Measurements from ENCODE around the gene CDX2. TPM values are rescaled to one million over a fixed set of nuclear protein-coding genes. Genes with fewer than 3 reads are reported as not detected.
A peak's percentile ranks its signal among the peaks of the same experiment; 100 is the strongest.

The CDX2 gene
- total RNA-seq, 1 experiment from 2014 or later, result not detected

- ChIA-PET CTCF (no interaction called here), POLR2A (ENCODE audit: low non-redundant PET) (no interaction called here)
- TF ChIP-seq EZH2 (IDR thresholded peaks at IDR 0.05; ENCODE audit: borderline replicate concordance, low read depth, low read length, poor library complexity, severe bottlenecking) (no peak), CTCF (conservative IDR thresholded peaks at IDR 0.05; ENCODE audit: low read depth, low read length) (no peak)
- BruUV-seq (replicated peaks), result no TSS peak
- no peaks in the 10 kb centered on the region for H3K36me3 ChIP-seq (ENCODE audit: insufficient read depth, low read length, poor library complexity, severe bottlenecking)
- intact Hi-C loops (cut with micrococcal nuclease; ENCODE audit: unreplicated experiment), result no loop called here
- no peaks in the 10 kb centered on the region for H3K9me3 ChIP-seq (ENCODE audit: low read depth, low read length, poor library complexity, severe bottlenecking)
- H3K4me3 ChIP-seq (ENCODE audit: low read depth, low read length, poor library complexity, severe bottlenecking), result no peak overlapping the region
- no peak for DNase-seq (ENCODE audit: low spot score)
- no peak overlapping the region for H3K27ac ChIP-seq (ENCODE audit: low read depth, low read length, poor library complexity, severe bottlenecking)
- H3K27me3 ChIP-seq (replicated peaks; ENCODE audit: insufficient read depth, low read depth, low read length, poor library complexity), result peaks cover 39% of the 10 kb centered on the region
- no peaks in the 10 kb centered on the region for H3K4me1 ChIP-seq (ENCODE audit: insufficient read depth, low read length, poor library complexity, severe bottlenecking)
Observed at GRCh38 chr13:27933118-27933517, 36.0 kb downstream of the CDX2 start.

GRCh38 chr13:27929868-27930267 lies 39.2 kb downstream of the CDX2 start:
- H3K27ac ChIP-seq (ENCODE audit: low read depth, low read length, poor library complexity, severe bottlenecking), result no peak overlapping the region
- H3K9me3 ChIP-seq (ENCODE audit: low read depth, low read length, poor library complexity, severe bottlenecking), result no peaks in the 10 kb centered on the region
- no peaks in the 10 kb centered on the region for H3K36me3 ChIP-seq (ENCODE audit: insufficient read depth, low read length, poor library complexity, severe bottlenecking)
- BruUV-seq (replicated peaks), result no TSS peak
- DNase-seq (ENCODE audit: low spot score), result no peak
- H3K27me3 ChIP-seq (replicated peaks; ENCODE audit: insufficient read depth, low read depth, low read length, poor library complexity), result peaks cover 72% of the 10 kb centered on the region
- CTCF ChIA-PET, result no interaction called here
- no peak overlapping the region for H3K4me3 ChIP-seq (ENCODE audit: low read depth, low read length, poor library complexity, severe bottlenecking)
- TF ChIP-seq CTCF (conservative IDR thresholded peaks at IDR 0.05; ENCODE audit: low read depth, low read length) (no peak), EZH2 (IDR thresholded peaks at IDR 0.05; ENCODE audit: borderline replicate concordance, low read depth, low read length, poor library complexity, severe bottlenecking) (no peak)
- POLR2A ChIA-PET (ENCODE audit: low non-redundant PET), result no interaction called here
- intact Hi-C loops (cut with micrococcal nuclease; ENCODE audit: unreplicated experiment), result no loop called here
- H3K4me1 ChIP-seq (ENCODE audit: insufficient read depth, low read length, poor library complexity, severe bottlenecking), result no peaks in the 10 kb centered on the region

- TF ChIP-seq CTCF (conservative IDR thresholded peaks at IDR 0.05; ENCODE audit: low read depth, low read length) (no peak), EZH2 (IDR thresholded peaks at IDR 0.05; ENCODE audit: borderline replicate concordance, low read depth, low read length, poor library complexity, severe bottlenecking) (peak; percentile 72)
- ChIA-PET CTCF (no interaction called here), POLR2A (ENCODE audit: low non-redundant PET) (no interaction called here)
- Histone ChIP-seq H3K27ac (ENCODE audit: low read depth, low read length, poor library complexity, severe bottlenecking) (no peak overlapping the region), H3K36me3 (ENCODE audit: insufficient read depth, low read length, poor library complexity, severe bottlenecking) (no peaks in the 10 kb centered on the region), H3K4me3 (ENCODE audit: low read depth, low read length, poor library complexity, severe bottlenecking) (no peak overlapping the region), H3K27me3 (replicated peaks; ENCODE audit: insufficient read depth, low read depth, low read length, poor library complexity) (peaks cover 79% of the 10 kb centered on the region), H3K4me1 (ENCODE audit: insufficient read depth, low read length, poor library complexity, severe bottlenecking) (no peaks in the 10 kb centered on the region), H3K9me3 (ENCODE audit: low read depth, low read length, poor library complexity, severe bottlenecking) (no peaks in the 10 kb centered on the region)
- no TSS peak for BruUV-seq (replicated peaks)
- DNase-seq (ENCODE audit: low spot score), result no peak
- intact Hi-C loops (cut with micrococcal nuclease; ENCODE audit: unreplicated experiment), result no loop called here
Observed at GRCh38 chr13:27928805-27929753, 40.0 kb downstream of the CDX2 start.

All from A673 (cell line).